HepG2 (cell line): Measurements from ENCODE around the gene C6orf62. TPM values are rescaled to one million over a fixed set of nuclear protein-coding genes. Genes with fewer than 3 reads are reported as not detected.

ENCODE experiments used
- ATAC-seq: fragments of 200-7000 bp; cut with Tn5 transposase; 3 replicates; pipeline ENCODE4 v1.9.1; 2020; ENCODE audit warnings: mild to moderate bottlenecking, moderate library complexity
- BruUV-seq: library from RNA; stranded (reverse); fragments of 400-500 nt; replicated peaks from 2 replicates; lab custom pipeline; 2021; lab: Mats Ljungman, UMichigan
- CTCF ChIA-PET: fragments of 300-600 bp; formaldehyde crosslinking; extraction: SDS; loops from one replicate; lab custom pipeline; 2021; ENCODE audit warnings: low total read pairs, inconsistent platforms, low intra/inter-chr PET ratio; lab: Yijun Ruan, JAX
- POLR2A ChIA-PET: fragments of 350-600 bp; sonication (Branson Sonifier 250); formaldehyde crosslinking; loops from one replicate; lab custom pipeline; 2020; ENCODE audit warnings: antibody characterized with exemption, inconsistent platforms; lab: Yijun Ruan, JAX
- DNase-seq: peaks from one replicate; pipeline ENCODE4 v3.0.0-alpha.2; 2015; ENCODE audit warnings: low spot score
- FAIRE-seq: peaks from 3 replicates; lab custom pipeline; 2011; peaks lifted over from hg19 to GRCh38; lab: Jason Lieb, UNC
- H2AFZ ChIP-seq: one replicate; pipeline ENCODE4 v1.6.1; 2011; ENCODE audit warnings: low read length, inconsistent platforms
- H3K27ac ChIP-seq: fragments of 300-600 bp; 3 replicates; pipeline ENCODE4 v1.8.0; 2011; ENCODE audit warnings: mixed run types, mild to moderate bottlenecking, mixed read lengths, low read length, inconsistent platforms; ENCODE audit not compliant: insufficient read depth; ENCODE audit errors: extremely low read length
- H3K27me3 ChIP-seq, 2 experiments: fragments of 200-600 bp in 1 of 2; 2 replicates in 1 of 2; 3 replicates in 1 of 2; pipeline versions ENCODE4 v1.6.0 to v1.8.0; 2011; ENCODE audit warnings: low read length in 2 of 2, mild to moderate bottlenecking in 2 of 2, moderate library complexity in 2 of 2, inconsistent platforms in 1 of 2; ENCODE audit not compliant: insufficient read depth in 2 of 2, control insufficient read depth in 1 of 2
- H3K36me3 ChIP-seq, 2 experiments: fragments of 200-600 bp in 1 of 2; replicated peaks in 1 of 2; 2 replicates in 1 of 2; 3 replicates in 1 of 2; pipeline versions ENCODE4 v1.5.1 to v1.8.0; 2011; ENCODE audit warnings: low read length in 2 of 2, inconsistent platforms in 1 of 2; ENCODE audit not compliant: insufficient read depth in 2 of 2, control insufficient read depth in 1 of 2
- H3K4me1 ChIP-seq: 2 replicates; pipeline ENCODE4 v1.5.1; 2012; ENCODE audit warnings: low read length, inconsistent platforms; ENCODE audit not compliant: insufficient read depth
- H3K4me2 ChIP-seq: 2 replicates; pipeline ENCODE4 v1.6.0; 2011; ENCODE audit warnings: low read depth, low read length, inconsistent platforms
- H3K4me3 ChIP-seq, 3 experiments: fragments of 200-600 bp in 1 of 3; sonication (generic), shearing (Covaris generic) in 1 of 3; replicated peaks in 1 of 3; 2 replicates each; pipeline ENCODE4 v1.5.1; 2011 to 2016; ENCODE audit warnings: low read length in 3 of 3, inconsistent platforms in 2 of 3, low read depth in 2 of 3, mild to moderate bottlenecking in 2 of 3, control low read depth in 1 of 3, mixed read lengths in 1 of 3; ENCODE audit not compliant: insufficient read depth in 1 of 3
- H3K79me2 ChIP-seq: one replicate; pipeline ENCODE4 v1.6.1; 2011; ENCODE audit warnings: low read length, inconsistent platforms; ENCODE audit not compliant: insufficient read depth
- H3K9ac ChIP-seq: 2 replicates; pipeline ENCODE4 v1.6.0; 2011; ENCODE audit warnings: mild to moderate bottlenecking, low read depth, low read length, inconsistent platforms; ENCODE audit not compliant: insufficient read depth
- H3K9me3 ChIP-seq: 2 replicates; pipeline ENCODE4 v1.5.1; 2012; ENCODE audit warnings: mild to moderate bottlenecking, low read length
- H4K20me1 ChIP-seq: 2 replicates; pipeline ENCODE4 v1.6.0; 2011; ENCODE audit warnings: inconsistent platforms, mild to moderate bottlenecking, low read length, moderate library complexity; ENCODE audit not compliant: insufficient read depth
- CAMTA2 ChIP-seq: sonication (generic); formaldehyde crosslinking; IDR thresholded peaks from 2 replicates; pipeline ENCODE4 v1.4.0; 2020; ENCODE audit warnings: mild to moderate bottlenecking, missing genetic modification reagents, borderline replicate concordance
- GZF1 ChIP-seq: sonication (generic); formaldehyde crosslinking; IDR thresholded peaks from 2 replicates; pipeline ENCODE4 v1.5.1; 2020; ENCODE audit warnings: mild to moderate bottlenecking, missing genetic modification reagents
- MATR3 ChIP-seq: sonication (generic); formaldehyde crosslinking; IDR thresholded peaks from 2 replicates; pipeline ENCODE4 v1.4.0; 2020; ENCODE audit warnings: missing genetic modification reagents
- MIER2 ChIP-seq: IDR thresholded peaks from 2 replicates; pipeline ENCODE4 v1.6.1; 2016; ENCODE audit warnings: missing biosample characterization, missing genetic modification reagents
- POLR2A ChIP-seq, 2 experiments: IDR thresholded peaks; 2 replicates each; pipeline ENCODE4 v1.6.1; 2011; ENCODE audit warnings: low read depth in 2 of 2, low read length in 2 of 2, mild to moderate bottlenecking in 1 of 2, moderate library complexity in 1 of 2; ENCODE audit not compliant: insufficient read depth in 1 of 2
- POLR2AphosphoS5 ChIP-seq: IDR thresholded peaks from 2 replicates; pipeline ENCODE4 v1.6.1; 2012; ENCODE audit warnings: low read depth, low read length
- POLR2G ChIP-seq: fragments of 200-400 bp; formaldehyde crosslinking; IDR thresholded peaks from 2 replicates; pipeline ENCODE4 v1.6.1; 2018; ENCODE audit warnings: mild to moderate bottlenecking, low read depth, low read length, moderate library complexity
- RBM22 ChIP-seq: fragments of 200-400 bp; formaldehyde crosslinking; optimal IDR thresholded peaks from 2 replicates; pipeline ENCODE3; 2017; ENCODE audit warnings: mild to moderate bottlenecking, low read length, moderate library complexity
- ZIK1 ChIP-seq: sonication (generic); formaldehyde crosslinking; IDR thresholded peaks from 2 replicates; pipeline ENCODE4 v1.5.0; 2020; ENCODE audit warnings: mild to moderate bottlenecking, low read depth, missing genetic modification reagents, borderline replicate concordance
- ZNF703 ChIP-seq: sonication (generic); formaldehyde crosslinking; IDR thresholded peaks from 2 replicates; pipeline ENCODE4 v1.5.1; 2020; ENCODE audit warnings: missing genetic modification reagents, mild to moderate bottlenecking, moderate library complexity, borderline replicate concordance
- WGBS: methylation state at CpG from one replicate; pipeline ENCODE4 v1.1.6; 2017; ENCODE audit warnings: low lambda C conversion rate; 5-methylcytosine and 5-hydroxymethylcytosine counted together
- in situ Hi-C: cut with HindIII; loops from 2 replicates; pipeline ENCODE4 v1.10.0; 2017; ENCODE audit warnings: low pct_unique_long_range_greater_than_20kb; ENCODE audit not compliant: extremely low pct_ligation_motif_present
- intact Hi-C: fragments of 100-400 bp; cut with micrococcal nuclease; formaldehyde crosslinking; loops from one replicate; pipeline ENCODE4 v1.10.0; 2022; ENCODE audit not compliant: unreplicated experiment
- polyA plus RNA-seq, 8 experiments: library from polyadenylated mRNA; depleted of rRNA in 3 of 8; stranded (reverse) in 7 of 8; unstranded in 1 of 8; fragments of >200 nt; fragmentation: Illumina TruSeq in 4 of 8; extraction: Trizol in 4 of 8; gene quantifications; 2 replicates each; pipeline versions ENCODE4 v1.2.1 to v1.2.3, GENCODE V29; 2011 to 2016; ENCODE audit warnings: low read depth in 4 of 8, missing spikeins in 1 of 8, mixed read lengths in 1 of 8; ENCODE audit not compliant: insufficient read depth in 1 of 8
- total RNA-seq, 5 experiments: library from RNA; depleted of rRNA; stranded (reverse); fragments of >200 nt; fragmentation: Illumina TruSeq; extraction: Trizol; gene quantifications; 2 replicates each; pipeline ENCODE4 v1.2.3, GENCODE V29; 2016; ENCODE audit warnings: low read depth in 1 of 5
- TF ChIP-seq, protein P1 (sequence below), 2 experiments: sonication (generic) in 1 of 2; formaldehyde crosslinking in 1 of 2; IDR thresholded peaks; 2 replicates each; pipeline versions ENCODE4 v1.4.0 to v1.6.1; 2016 to 2020; ENCODE audit warnings: borderline replicate concordance in 1 of 2, low read depth in 1 of 2, mild to moderate bottlenecking in 1 of 2, missing genetic modification reagents in 1 of 2
- TF ChIP-seq, protein P2 (sequence below): sonication (generic); IDR thresholded peaks from 2 replicates; pipeline ENCODE4 v1.6.1; 2016; ENCODE audit warnings: low read depth, borderline replicate concordance

C6orf62 gene
- total and polyA plus RNA-seq, 2 of the 13 experiments (the other 11 are each of a cell fraction or from before 2014, with no cell fraction given) = 54.8 to 90.4 TPM

DNA sequence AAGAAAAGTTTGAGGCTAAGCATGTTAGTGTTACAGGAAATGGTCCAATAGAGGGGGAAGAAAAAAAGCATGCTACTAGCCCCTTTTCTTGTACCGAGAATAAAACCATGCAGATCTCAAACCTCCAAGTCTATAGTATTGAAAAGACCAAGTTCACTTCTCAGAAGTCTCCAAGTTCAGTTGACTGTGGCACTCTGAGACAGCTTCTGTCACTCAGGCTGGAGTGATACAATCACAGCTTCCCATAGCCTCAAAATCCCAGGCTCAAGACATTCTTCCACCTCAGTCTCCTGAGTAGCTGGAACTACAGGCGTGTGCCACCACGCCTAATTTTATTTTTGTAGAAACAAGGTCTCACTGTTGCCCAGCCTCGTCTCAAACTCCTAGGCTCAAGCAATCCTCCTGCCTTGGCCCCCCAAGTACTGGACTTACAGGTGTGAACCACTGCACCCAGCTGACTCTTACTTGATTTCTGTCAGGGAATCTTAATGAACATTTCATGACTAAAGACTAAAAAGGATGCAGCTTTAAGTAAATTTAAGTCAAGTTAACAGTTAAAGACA, 16.2 kb downstream of the C6orf62 start:
- in situ Hi-C loops = no loop called here

More for the DNA sequence above, 16.2 kb downstream of the C6orf62 start:
- intact Hi-C loops = loop anchor here (10.0 kb wide), 1 partner anchor 372 kb away; no protein-coding TSS in a partner anchor
- WGBS = 95% methylated on average over 4 of the region's 4 CpGs
- FAIRE-seq = no peak
- Histone ChIP-seq H4K20me1 (no peaks in the 10 kb centered on the region), H3K79me2 (no peaks in the 10 kb centered on the region), H3K9me3 (no peaks in the 10 kb centered on the region), H3K4me2 (no peak overlapping the region), H2AFZ (no peak overlapping the region)
- no TSS peak for BruUV-seq
- TF ChIP-seq POLR2AphosphoS5 (peak; percentile 7), MIER2 (no peak), GZF1 (CRISPR knock-in tag) (no peak), CAMTA2 (CRISPR knock-in tag) (no peak), RBM22 (peak; percentile 47), POLR2G (peak; percentile 45; the same call in 1 of the 2 replicates), ZNF703 (CRISPR knock-in tag) (no peak), MATR3 (CRISPR knock-in tag) (no peak), POLR2A (IDR thresholded peaks at IDR 0.05; ENCODE audit: insufficient read depth in 1 of 2, low read depth in 2 of 2, low read length in 2 of 2) (0 out of 4 replicates have a peak, but pooled peaks of 1 of the 2 experiments have one; percentile 17), ZIK1 (CRISPR knock-in tag) (no peak)
- TF ChIP-seq, protein P1, sequence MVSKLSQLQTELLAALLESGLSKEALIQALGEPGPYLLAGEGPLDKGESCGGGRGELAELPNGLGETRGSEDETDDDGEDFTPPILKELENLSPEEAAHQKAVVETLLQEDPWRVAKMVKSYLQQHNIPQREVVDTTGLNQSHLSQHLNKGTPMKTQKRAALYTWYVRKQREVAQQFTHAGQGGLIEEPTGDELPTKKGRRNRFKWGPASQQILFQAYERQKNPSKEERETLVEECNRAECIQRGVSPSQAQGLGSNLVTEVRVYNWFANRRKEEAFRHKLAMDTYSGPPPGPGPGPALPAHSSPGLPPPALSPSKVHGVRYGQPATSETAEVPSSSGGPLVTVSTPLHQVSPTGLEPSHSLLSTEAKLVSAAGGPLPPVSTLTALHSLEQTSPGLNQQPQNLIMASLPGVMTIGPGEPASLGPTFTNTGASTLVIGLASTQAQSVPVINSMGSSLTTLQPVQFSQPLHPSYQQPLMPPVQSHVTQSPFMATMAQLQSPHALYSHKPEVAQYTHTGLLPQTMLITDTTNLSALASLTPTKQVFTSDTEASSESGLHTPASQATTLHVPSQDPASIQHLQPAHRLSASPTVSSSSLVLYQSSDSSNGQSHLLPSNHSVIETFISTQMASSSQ (IDR thresholded peaks at IDR 0.05; ENCODE audit: low read depth) = no peak
- TF ChIP-seq, protein P1 (CRISPR knock-in tag; IDR thresholded peaks at IDR 0.05; ENCODE audit: borderline replicate concordance) = no peak
- TF ChIP-seq, protein P2, sequence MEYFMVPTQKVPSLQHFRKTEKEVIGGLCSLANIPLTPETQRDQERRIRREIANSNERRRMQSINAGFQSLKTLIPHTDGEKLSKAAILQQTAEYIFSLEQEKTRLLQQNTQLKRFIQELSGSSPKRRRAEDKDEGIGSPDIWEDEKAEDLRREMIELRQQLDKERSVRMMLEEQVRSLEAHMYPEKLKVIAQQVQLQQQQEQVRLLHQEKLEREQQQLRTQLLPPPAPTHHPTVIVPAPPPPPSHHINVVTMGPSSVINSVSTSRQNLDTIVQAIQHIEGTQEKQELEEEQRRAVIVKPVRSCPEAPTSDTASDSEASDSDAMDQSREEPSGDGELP = 0 out of 2 replicates have a peak, but pooled peaks have one; percentile 34
- TF ChIP-seq, all 625 proteins: peak for 5
- ChIA-PET POLR2A (interaction anchor here (0.7 to 3.8 kb wide), 5 partner anchors 10 to 63 kb away, joined by 3 to 18 read pairs (median 7); partner anchors contain the start of gene C6orf62), CTCF (no interaction called here)
- Histone ChIP-seq H3K36me3 (peaks cover 6 to 46% of the 10 kb centered on the region in 2 experiments), H3K4me1 (peaks cover 12% of the 10 kb centered on the region), H3K9ac (no peak overlapping the region), H3K4me3 (no peak overlapping the region), H3K27me3 (no peaks in the 10 kb centered on the region), H3K27ac (no peak overlapping the region)
- peak; percentile 8 for ATAC-seq
- DNase-seq = no peak
